Measurements from ENCODE around the gene FRAT2. TPM values are rescaled to one million over a fixed set of nuclear protein-coding genes. Genes with fewer than 3 reads are reported as not detected.
A peak's percentile ranks its signal among the peaks of the same experiment; 100 is the strongest.

Gene FRAT2
- total RNA-seq, 1 donor = 5.2 TPM

DNA sequence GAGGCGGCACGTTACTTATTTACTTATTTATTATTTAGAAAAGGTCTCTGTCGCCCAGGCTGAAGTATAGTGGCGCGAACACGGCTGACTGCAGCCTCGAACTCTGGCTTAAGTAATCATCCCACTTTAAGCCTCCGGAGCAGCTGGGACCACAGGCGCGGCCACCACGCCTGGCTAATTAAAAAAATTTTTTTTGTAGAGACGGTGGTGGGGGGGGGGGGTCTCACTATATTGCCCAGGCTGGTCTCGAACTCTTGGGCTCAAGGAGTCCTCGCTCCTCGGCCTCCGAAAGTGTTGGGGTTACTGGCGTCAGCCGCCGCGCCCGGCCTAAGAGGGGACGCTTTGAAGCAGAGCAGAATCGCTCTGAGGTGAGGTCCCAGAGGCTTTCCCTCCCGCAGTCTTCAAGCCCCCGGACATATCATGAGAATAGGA lies 675 bp upstream of the FRAT2 start:
- TF ChIP-seq, protein P1, sequence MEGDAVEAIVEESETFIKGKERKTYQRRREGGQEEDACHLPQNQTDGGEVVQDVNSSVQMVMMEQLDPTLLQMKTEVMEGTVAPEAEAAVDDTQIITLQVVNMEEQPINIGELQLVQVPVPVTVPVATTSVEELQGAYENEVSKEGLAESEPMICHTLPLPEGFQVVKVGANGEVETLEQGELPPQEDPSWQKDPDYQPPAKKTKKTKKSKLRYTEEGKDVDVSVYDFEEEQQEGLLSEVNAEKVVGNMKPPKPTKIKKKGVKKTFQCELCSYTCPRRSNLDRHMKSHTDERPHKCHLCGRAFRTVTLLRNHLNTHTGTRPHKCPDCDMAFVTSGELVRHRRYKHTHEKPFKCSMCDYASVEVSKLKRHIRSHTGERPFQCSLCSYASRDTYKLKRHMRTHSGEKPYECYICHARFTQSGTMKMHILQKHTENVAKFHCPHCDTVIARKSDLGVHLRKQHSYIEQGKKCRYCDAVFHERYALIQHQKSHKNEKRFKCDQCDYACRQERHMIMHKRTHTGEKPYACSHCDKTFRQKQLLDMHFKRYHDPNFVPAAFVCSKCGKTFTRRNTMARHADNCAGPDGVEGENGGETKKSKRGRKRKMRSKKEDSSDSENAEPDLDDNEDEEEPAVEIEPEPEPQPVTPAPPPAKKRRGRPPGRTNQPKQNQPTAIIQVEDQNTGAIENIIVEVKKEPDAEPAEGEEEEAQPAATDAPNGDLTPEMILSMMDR (IDR thresholded peaks at IDR 0.05; ENCODE audit: insufficient read depth, low read depth, low read length) = no peak
- DNase-seq (ENCODE audit: low read depth) = no peak
- peak overlapping the region; percentile 78 for H3K4me3 ChIP-seq (ENCODE audit: low read depth, low read length)

DNA sequence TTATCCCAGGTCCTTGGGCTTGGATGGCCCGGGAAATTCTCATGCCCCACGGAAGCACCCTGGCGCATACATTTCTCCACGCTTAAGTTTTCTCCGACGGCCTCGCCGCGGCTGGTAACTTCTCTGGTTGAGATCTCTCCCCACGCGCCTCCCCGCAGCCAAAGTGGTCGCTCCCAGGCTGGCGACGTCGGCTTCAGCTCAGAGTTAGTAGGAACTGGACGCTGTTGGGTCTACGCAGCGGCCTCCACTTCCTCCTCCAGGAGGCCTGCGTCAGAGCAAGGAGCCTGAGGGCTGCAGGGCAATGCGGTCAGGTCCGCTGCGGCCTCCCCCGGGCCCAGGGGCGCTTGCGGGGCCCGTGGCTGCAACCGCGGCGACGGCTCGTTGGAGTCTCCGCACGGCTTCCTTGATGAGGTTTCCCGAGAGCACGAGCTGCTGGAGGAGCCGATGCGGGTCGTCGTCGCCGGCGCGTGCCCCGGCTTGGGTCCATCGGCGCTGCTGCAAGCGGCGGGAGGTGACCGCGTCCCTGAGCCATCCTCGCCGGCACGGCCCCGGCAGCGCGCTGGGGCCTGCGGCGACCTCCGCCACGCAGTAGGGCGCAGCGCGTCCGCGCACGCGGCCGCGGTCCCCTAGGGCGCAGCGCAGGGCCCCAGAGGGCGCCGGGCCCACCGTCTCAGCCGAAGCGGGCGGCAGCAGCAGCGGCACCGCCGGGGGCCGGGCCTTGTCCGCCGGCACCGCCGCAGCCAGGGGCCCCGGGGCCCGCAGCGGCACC lies 744 bp downstream of the FRAT2 start:
- peak; percentile 63 for DNase-seq (ENCODE audit: low read depth)
- peak overlapping the region; percentile 78 for H3K4me3 ChIP-seq (ENCODE audit: low read depth, low read length)
- TF ChIP-seq, protein P1 (IDR thresholded peaks at IDR 0.05; ENCODE audit: insufficient read depth, low read depth, low read length) = no peak

DNA sequence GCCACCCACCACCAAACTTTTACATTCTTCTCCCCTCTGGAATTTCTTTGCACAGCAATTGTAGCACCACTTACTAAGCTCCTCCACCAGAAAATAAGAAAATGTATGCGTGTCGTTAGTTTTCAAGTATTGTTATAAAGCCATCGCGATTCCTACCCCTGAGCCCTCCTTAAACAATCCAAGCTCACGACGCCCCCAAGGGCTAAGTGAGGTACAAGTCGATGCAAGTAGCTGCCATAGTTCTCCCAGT lies 1.3 kb downstream of the FRAT2 start:
- TF ChIP-seq, protein P1 (IDR thresholded peaks at IDR 0.05; ENCODE audit: insufficient read depth, low read depth, low read length) = peak; percentile 21
- peak; percentile 44 for DNase-seq (ENCODE audit: low read depth)
- H3K4me3 ChIP-seq (ENCODE audit: low read depth, low read length) = peak overlapping the region; percentile 78

DNA sequence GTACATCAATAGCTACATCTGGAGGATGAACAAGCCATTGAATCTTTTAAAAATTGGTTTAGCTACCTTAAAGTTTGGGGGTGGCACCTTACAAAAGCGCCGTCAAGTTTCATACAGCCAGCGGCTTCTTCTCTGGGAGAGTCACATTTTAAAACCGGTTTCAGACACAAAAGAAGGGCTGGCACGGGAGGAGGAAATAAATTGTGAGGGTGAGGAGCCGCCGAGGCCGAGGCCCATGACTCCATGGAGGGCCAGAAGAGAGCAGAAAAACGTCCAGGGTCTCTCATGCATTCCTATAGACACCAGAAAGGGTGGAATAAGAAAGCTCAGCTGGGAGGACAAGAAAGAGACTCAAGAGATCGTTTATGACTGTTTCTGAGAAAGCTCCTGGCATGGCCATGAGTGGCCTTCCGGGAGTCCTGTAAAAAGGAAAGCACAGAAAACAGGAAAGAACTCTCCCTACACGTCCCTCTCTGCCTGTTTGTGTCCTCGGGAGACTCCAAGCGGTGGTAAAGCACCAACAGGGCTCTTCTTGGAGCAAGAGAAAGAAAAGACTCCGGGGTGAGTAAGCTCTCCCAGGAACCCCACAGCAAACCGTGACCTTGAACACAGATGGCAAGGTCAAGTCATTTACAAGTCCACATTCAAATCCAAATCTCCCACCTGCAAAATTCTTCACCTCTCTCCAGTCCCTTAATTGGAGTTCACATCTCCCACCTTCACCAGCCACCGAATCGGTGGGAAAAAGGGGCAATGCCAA lies 1.8 kb downstream of the FRAT2 start:
- TF ChIP-seq, protein P1 (IDR thresholded peaks at IDR 0.05; ENCODE audit: insufficient read depth, low read depth, low read length) = peak; percentile 55
- H3K4me3 ChIP-seq (ENCODE audit: low read depth, low read length) = peak overlapping the region; percentile 78
- DNase-seq (ENCODE audit: low read depth) = peak; percentile 88

DNA sequence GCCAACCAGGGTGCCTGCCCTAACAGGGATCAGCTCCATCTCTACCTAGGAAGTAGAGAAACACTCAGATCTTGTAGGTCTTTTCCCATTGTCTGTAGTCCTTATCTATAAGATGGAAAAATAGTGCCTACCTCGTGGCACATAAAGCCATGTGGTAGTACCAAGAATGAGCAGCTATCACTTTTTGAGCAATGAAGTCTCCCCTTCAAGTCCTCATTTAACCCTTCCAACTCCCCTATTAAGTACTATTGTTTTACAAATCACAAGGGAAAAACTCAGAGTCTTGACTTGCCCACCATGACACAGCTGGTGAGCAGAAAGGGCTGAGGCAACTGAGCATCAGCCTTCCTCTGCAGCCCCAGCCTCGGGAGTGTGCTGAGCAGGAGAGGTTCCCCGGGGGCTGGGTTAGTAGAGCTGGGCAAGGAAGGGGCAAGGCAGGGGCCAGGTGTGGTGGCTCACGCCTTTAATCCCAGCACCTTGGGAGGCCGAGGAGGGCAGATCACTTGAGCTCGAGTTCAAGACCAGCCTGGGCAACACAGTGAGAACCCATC lies 3.3 kb downstream of the FRAT2 start:
- no peak for DNase-seq (ENCODE audit: low read depth)
- H3K4me3 ChIP-seq (ENCODE audit: low read depth, low read length) = no peak overlapping the region
- TF ChIP-seq, protein P1 (IDR thresholded peaks at IDR 0.05; ENCODE audit: insufficient read depth, low read depth, low read length) = no peak

DNA sequence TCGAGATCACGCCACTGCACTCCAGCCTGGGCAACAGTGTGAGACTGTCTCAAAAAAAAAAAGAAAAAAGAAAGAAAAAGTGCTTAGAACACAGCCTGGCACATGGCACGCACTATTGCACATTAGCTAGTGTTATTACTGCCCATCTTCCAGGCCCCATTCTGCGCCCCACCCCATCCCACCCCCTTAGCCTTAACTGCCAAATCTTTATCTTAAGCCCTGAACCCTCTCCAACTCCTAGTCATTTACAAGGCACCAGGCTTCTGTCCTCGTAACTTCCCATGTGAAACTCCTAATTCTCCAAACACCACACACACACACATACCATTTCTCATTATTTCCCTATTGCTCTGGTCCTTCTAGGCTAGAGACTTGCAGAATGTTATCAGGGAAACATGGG lies 4.8 kb downstream of the FRAT2 start:
- H3K4me3 ChIP-seq (ENCODE audit: low read depth, low read length) = no peak overlapping the region
- TF ChIP-seq, protein P1 (IDR thresholded peaks at IDR 0.05; ENCODE audit: insufficient read depth, low read depth, low read length) = no peak
- DNase-seq (ENCODE audit: low read depth) = no peak

All from fibroblast of villous mesenchyme (primary cell).